Bladder microvascular endothelial cell (primary cell): ENCODE results near the gene SETD3. TPM values are rescaled to one million over a fixed set of nuclear protein-coding genes. Genes with fewer than 3 reads are reported as not detected.

Source experiments
- total RNA-seq: library from RNA; depleted of rRNA; stranded (reverse); fragments of >200 nt; gene quantifications from 2 replicates; pipeline ENCODE4 v1.2.3, GENCODE V29; 2014

Gene SETD3
- 44.0 and 53.7 TPM in 2 replicates for total RNA-seq

DNA sequence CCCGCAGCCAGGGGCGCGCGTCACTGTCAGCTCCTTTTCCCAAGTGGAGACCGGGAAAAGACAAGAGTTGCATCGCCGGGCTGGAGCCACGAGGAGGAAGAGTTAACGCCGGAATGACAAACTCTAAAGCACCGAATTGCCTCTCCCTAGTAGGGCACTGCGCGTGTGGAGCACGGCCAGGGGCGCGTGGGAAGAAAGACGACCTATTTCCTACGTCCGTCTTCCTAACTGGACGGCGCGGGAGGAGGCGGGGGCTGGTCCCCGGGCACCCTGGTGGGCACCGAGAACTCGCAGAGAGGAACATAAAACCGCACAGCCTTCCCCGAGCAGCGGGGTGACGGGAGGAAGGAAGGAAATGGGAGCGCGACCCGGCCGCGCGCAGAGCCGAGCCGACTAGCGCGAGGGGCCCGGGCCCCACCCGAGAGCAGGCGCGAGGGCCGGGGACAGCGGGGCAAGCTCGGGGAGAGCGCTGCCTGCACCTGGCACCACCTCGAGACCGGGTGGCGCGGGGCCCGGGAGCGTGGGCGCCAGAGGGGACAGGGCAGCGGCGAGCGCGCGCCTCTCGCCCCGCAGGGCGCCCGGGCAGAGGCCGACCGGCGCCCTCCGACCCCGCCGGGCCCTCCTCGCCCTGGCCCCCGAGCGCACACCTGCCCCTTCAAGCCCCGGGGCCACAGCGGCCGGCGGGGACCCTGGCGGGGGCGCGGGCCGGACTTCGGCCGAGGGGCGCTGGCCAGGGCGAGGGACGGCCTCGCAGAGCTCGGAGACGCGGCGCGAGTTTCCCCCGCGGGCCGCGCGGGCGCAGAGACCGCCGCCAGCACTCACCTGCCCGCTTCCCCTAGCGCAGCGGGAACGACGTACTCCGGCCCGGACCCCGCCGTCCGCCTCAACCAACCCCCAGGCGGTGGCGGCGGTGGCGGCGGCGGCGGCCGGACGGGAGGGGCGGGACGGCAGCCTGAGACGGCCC is at the start of gene SETD3:
TSS of gene SETD3 (minus strand) at position 954 of the 964 bp plus-strand sequence. CDS start 15,054 bp downstream, outside the sequence.

DNA sequence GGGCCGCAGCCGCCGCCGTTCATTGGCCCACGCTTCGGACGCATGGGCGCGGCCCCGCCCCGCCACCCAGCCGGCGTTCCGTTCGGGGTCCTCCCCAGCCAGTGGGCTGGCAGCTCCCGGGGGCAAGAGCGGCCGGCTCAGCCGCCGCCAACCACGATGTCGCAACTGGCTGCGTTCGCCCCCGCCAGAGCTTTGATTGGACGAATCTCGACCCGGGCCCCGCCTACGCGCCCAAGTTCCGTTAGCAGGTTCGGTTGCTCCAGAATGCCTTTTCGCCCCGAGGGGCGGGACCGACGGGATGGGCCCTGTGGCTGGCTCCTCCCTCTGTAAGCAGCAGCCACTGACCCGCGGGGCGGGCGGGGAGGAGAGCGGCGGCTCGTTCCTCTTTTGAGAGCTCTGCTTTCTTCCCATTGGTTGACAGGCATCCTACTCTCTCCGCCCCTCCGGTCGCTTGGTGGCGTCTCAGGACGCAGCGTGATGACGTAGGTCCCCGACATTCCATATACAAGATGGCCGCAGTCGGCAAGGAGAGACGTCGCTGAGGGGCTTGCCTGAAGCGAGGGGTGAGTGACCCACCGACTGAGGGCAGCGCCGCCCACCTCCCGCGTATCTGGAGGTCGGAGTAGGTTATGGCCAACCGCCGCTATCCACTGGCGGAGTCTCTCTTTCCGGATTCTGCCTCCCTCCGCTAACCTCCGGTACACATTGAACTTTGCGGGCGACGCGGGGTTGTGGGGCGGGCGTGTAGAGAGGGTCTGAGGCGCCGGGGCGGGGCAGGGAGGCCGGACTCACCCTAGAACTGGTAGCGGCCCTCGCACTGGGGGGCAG is 472 bp upstream of the SETD3 start, which contains the start of gene CCNK:
TSS of gene CCNK (plus strand) at position 493 of the 828 bp plus-strand sequence. CDS start 11,269 bp downstream, outside the sequence.

Other genes starting within 250 kb of the SETD3 start
- under 0.01 TPM in 2 replicates for gene BCL11B, start 208.7 kb downstream of the SETD3 start, total RNA-seq
- gene CCNK, start 550 bp upstream of the SETD3 start, total RNA-seq = 23.5 and 53.7 TPM in 2 replicates
- gene CCDC85C, start 123.3 kb upstream of the SETD3 start, total RNA-seq = 11.5 and 15.6 TPM in 2 replicates
- 1.9 and 3.7 TPM in 2 replicates for gene HHIPL1, start 164.3 kb upstream of the SETD3 start, total RNA-seq
- gene CYP46A1, start 203.4 kb upstream of the SETD3 start, total RNA-seq = 0.13 and 0.16 TPM in 2 replicates